ENCODE measurements around the gene RSPH6A.

GRCh38 chr19:45793178-45793564, 21.9 kb downstream of the RSPH6A start:
- no peak for TF ChIP-seq HOXA7 (CRISPR knock-in tag; IDR thresholded peaks at IDR 0.05)
- no peak for TF ChIP-seq ZNF850 (CRISPR knock-in tag; conservative IDR thresholded peaks at IDR 0.05)
- no peak for TF ChIP-seq ZNF484 (CRISPR knock-in tag; IDR thresholded peaks at IDR 0.05; ENCODE audit: borderline replicate concordance, low read depth)
- TF ChIP-seq ZFP1 (CRISPR knock-in tag; IDR thresholded peaks at IDR 0.05), result no peak
- no peak for TF ChIP-seq CTCF (CRISPR knock-in tag; IDR thresholded peaks at IDR 0.05)
- no peak for TF ChIP-seq EZH2 (conservative IDR thresholded peaks at IDR 0.05; ENCODE audit: low read depth, low read length)
- TF ChIP-seq HNF4G (IDR thresholded peaks at IDR 0.05; ENCODE audit: borderline replicate concordance, low read depth, low read length), result no peak
- TF ChIP-seq HNF4G (CRISPR knock-in tag; IDR thresholded peaks at IDR 0.05; ENCODE audit: borderline replicate concordance, low read depth), result no peak
- no peak for TF ChIP-seq IRF9 (CRISPR knock-in tag; IDR thresholded peaks at IDR 0.05; ENCODE audit: borderline replicate concordance)
- TF ChIP-seq ZNF124 (CRISPR knock-in tag; IDR thresholded peaks at IDR 0.05), result no peak
- TF ChIP-seq POLR2A (IDR thresholded peaks at IDR 0.05; ENCODE audit: insufficient read depth in 1 of 2, low read depth in 2 of 2, low read length in 2 of 2), result no peak
- TF ChIP-seq YY1 (IDR thresholded peaks at IDR 0.05; ENCODE audit: insufficient read depth, insufficient replicate concordance, low read depth, low read length), result no peak
- no peak for TF ChIP-seq MXI1 (IDR thresholded peaks at IDR 0.05; ENCODE audit: borderline replicate concordance, low read depth, low read length)

All from HepG2 (cell line).